AG08395 (cell line): ENCODE data around the gene PCDHB2.
"Not testable (repeated sequence)": the region's sequence is repeated elsewhere in the genome, so short reads cannot be mapped to it uniquely, and the experiment has no call there.

Experiments used
- DNase-seq: peaks from one replicate; pipeline ENCODE4 v3.0.0; 2012; ENCODE audit warnings: mixed read lengths, low spot score

PCDHB2 gene

DNA sequence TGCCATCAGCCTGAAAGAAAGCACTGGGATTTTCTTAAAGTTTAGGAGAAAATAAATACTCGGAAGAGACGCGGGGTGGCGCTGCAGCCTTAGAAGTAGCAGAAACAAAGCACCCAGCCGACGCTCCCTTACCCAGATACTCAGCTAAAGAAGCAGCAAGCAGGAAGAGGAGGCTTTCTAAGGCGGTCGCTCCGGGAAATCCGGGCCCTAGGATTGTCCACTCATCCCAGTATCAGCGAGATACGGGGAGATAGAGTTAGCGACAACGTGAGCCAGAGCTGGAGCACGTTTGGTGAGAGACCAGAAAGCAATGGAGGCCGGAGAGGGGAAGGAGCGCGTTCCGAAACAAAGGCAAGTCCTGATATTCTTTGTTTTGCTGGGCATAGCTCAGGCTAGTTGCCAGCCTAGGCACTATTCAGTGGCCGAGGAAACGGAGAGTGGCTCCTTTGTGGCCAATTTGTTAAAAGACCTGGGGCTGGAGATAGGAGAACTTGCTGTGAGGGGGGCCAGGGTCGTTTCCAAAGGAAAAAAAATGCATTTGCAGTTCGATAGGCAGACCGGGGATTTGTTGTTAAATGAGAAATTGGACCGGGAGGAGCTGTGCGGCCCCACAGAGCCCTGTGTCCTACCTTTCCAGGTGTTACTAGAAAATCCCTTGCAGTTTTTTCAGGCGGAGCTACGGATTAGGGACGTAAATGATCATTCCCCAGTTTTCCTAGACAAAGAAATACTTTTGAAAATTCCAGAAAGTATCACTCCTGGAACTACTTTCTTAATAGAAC is at the start of gene PCDHB2:
PCDHB2 (plus strand) TSS at position 135 of the 782 bp plus-strand sequence; CDS start at position 311, 176 bp downstream.
- DNase-seq: peak; percentile 41

DNA sequence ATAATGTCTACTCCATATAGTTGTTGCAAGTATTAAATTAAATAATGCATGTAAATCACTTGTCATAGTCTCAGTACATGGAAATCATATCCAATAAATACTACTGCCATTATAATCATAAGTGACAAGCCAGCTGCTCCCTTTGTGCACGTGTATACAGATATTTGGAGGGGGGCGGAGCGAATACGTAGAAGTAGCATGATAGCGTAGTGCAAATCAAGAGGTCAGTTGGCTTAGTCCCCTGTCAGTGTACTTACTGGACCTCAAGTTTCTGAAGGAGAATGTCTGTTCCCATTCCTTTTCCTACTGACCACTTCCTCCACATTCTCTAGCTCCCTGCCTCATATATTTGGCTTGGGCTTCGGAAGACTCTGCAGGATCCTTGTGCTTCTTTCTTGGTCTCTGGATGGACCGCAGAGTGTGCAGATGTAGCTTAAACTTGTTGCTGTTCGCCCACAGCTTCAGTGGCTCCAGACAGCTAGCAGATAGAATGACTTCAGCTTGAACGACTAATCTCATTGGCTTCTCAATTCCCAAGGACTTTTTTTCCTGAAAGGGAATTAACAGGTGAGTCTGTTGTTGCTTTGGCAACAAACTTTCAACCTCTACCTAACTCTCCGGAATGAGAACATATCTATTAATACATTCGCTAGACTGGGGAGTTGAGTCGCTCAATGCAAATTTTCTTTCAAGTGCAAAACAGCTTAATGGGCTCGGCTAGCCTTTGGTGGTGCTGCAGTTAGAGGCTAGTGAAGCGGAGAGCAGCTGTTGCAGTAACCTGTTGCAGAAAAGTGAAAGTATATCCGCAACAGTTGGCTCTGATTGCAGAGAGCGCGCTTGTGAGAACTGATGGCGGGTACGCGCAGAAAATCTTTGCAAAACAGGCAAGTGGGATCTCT is 43.5 kb upstream of the PCDHB2 start, which contains the start of gene PCDHB1:
PCDHB1 (plus strand) TSS at position 753 of the 899 bp plus-strand sequence; CDS start at position 850, 97 bp downstream.
- no peak for DNase-seq

DNA sequence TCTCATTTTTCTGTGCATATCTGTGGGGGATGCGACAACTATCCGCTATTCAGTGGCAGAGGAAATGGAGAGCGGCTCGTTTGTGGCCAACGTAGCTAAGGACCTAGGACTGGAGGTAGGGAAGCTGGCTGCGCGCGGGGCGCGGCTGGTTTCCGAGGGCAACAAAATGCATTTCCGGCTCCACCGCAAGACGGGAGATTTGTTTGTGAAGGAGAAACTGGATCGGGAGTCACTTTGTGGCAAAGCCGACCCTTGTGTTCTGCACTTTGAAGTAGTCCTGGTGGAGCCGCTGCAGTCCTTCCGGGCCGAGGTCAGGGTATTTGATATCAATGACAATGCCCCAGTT is 42.9 kb upstream of the PCDHB2 start:
- DNase-seq: no peak

DNA sequence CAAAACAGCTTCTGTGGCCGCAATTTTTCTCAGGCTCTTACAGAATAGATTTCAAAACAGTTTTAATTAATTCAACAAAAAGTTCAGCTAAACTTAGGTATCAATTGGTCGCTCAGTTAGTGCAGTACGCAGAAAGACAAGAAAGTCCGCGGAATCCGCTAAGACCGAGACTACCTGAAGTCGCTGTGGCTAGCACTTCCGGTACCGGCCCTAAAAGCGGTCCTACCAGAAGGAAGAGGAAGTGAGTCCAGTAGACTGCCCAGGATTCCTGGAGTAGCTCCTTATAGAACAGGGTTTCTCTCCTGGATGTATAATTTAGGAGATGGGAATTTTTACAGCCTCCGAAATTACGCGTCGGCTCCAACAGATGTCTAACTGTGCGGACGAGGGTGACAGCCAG is 16.6 kb upstream of the PCDHB2 start:
- peak; percentile 3 for DNase-seq

GRCh38 chr5:141082228-141082627 is 12.2 kb upstream of the PCDHB2 start:
- no peak for DNase-seq

DNA sequence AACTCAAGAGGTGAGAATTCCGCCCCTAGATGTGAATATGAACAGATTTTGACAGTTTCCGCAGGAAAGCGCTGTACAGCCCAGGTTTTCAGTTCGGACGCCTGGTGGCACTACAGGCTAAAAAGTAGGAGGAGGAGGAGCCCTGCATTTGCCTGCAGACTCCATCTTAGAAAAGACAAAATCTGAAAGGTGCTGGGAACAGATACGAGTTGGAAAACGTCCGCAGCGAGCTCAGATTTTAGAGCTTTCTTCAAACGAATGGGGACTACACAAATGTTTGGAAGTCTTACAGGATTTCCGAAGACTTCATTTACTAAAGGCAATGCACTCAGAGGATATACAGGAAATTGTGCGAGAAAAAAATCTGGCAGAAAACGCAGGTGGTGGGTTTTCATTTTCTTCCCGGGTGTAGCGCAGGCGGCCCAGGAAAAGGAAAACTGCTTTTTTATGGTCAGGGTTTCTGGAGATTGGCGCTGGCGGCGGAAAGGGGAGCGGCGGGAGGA is 9.9 kb upstream of the PCDHB2 start:
- peak; percentile 70 for DNase-seq

DNA sequence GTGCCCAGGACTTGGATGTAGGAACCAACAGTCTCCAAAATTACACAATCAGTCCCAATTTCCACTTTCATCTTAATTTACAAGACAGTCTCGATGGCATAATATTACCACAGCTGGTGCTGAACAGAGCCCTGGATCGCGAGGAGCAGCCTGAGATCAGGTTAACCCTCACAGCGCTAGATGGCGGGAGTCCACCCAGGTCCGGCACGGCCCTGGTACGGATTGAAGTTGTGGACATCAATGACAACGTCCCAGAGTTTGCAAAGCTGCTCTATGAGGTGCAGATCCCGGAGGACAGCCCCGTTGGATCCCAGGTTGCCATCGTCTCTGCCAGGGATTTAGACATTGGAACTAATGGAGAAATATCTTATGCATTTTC is 837 bp downstream of the PCDHB2 start:
- DNase-seq: peak; percentile 1

- not testable (repeated sequence) for DNase-seq
Observed at GRCh38 chr5:141096181-141096580, 1.8 kb downstream of the PCDHB2 start.

- DNase-seq: not testable (repeated sequence)
Observed at GRCh38 chr5:141096586-141096985, 2.2 kb downstream of the PCDHB2 start.

GRCh38 chr5:141100243-141100805 is 5.9 kb downstream of the PCDHB2 start, which contains the start of gene PCDHB3:
Gene PCDHB3, plus strand, starts transcription at chr5:141100473. Its CDS starts 177 bp downstream, at chr5:141100650.
- peak; percentile 60 for DNase-seq

DNA sequence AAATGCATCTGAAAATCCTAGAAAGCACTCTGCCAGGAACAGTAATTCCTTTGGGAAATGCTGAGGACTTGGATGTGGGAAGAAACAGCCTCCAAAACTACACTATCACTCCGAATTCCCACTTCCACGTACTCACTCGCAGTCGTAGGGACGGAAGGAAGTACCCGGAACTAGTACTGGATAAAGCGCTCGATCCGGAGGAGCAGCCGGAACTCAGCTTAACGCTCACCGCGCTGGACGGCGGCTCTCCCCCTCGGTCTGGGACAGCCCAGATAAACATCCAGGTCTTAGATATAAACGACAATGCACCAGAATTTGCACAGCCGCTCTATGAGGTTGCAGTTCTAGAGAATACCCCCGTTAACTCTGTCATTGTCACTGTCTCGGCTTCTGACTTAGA is 6.6 kb downstream of the PCDHB2 start:
- no peak for DNase-seq

GRCh38 chr5:141102070-141102469 is 7.7 kb downstream of the PCDHB2 start:
- DNase-seq: not testable (repeated sequence)

DNA sequence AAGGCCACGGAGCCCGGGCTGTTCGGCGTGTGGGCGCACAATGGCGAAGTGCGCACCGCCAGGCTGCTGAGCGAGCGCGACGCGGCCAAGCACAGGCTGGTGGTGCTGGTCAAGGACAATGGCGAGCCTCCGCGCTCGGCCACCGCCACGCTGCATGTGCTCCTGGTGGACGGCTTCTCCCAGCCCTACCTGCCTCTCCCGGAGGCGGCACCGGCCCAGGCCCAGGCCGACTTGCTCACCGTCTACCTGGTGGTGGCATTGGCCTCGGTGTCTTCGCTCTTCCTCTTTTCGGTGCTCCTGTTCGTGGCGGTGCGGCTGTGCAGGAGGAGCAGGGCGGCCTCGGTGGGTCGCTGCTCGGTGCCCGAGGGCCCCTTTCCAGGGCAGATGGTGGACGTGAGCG is 8.1 kb downstream of the PCDHB2 start:
- not testable (repeated sequence) for DNase-seq

- no peak for DNase-seq
Observed at GRCh38 chr5:141105350-141105749, 10.9 kb downstream of the PCDHB2 start.

- DNase-seq: no peak
Observed at GRCh38 chr5:141119250-141119649, 24.8 kb downstream of the PCDHB2 start.

DNA sequence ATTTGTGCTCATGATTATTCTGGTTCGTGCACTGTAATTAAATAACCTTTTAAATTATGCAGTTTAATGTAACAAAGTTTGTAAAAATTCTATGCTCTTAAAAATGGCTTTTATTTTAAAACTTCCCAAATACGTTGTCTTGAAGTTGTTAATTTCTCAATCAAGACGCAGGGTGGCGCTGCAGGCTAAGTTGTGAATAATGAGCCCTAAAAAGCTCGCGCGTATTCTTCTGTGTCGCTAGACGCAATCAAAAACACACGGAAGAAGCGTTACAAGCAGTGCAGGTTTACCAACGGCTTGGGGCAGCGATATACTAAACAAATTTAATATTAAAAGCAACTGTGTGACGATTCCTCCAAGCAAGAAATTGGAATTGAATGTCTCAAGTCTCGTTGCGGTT is 27.1 kb downstream of the PCDHB2 start, which contains the start of gene PCDHB4:
PCDHB4 (plus strand) TSS at position 256 of the 400 bp plus-strand sequence. CDS start 181 bp downstream, outside the sequence.
- no peak for DNase-seq

DNA sequence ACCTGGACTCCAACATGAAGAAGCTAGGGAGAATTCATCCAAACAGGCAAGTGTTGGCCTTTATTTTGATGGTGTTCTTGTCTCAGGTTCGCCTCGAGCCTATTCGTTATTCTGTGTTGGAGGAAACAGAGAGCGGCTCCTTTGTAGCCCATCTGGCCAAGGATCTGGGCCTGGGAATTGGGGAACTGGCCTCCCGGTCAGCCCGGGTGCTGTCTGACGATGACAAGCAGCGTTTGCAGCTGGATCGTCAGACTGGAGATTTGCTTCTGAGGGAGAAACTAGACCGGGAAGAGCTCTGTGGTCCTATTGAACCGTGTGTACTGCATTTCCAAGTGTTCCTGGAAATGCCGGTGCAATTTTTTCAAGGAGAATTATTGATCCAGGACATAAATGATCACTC is 27.6 kb downstream of the PCDHB2 start:
- DNase-seq: no peak

DNA sequence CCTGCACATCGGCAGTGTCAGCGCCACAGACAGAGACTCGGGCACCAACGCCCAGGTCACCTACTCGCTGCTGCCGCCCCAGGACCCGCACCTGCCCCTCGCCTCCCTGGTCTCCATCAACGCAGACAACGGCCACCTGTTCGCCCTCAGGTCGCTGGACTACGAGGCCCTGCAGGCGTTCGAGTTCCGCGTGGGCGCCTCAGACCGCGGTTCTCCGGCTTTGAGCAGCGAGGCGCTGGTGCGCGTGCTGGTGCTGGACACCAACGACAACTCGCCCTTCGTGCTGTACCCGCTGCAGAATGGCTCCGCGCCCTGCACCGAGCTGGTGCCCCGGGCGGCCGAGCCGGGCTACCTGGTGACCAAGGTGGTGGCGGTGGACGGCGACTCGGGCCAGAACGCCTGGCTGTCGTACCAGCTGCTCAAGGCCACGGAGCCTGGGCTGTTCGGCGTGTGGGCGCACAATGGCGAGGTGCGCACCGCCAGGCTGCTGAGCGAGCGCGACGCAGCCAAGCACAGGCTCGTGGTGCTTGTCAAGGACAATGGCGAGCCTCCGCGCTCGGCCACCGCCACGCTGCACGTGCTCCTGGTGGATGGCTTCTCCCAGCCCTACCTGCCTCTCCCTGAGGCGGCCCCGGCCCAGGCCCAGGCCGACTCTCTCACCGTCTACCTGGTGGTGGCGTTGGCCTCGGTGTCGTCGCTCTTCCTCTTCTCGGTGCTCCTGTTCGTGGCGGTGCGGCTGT is 29.2 kb downstream of the PCDHB2 start:
- not testable (repeated sequence) for DNase-seq

DNA sequence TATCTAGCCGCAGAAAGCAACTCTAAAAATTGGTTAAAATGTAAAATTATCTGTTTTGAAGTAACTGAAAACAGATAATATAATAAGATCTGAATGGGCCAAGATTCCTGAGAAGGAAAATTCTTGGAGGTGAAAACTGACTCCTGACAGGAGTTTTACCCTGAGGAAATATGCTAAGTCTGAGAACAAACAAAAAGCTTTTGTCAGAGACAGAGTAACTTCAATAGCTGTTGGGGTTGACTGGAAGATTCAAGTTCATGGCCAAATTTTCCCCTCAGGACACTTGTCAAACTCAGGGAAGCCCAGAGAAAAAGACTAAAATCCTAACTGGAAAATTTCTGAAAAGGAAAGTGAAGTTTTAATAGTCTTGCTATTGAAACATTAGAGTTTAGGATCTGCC is 32.9 kb downstream of the PCDHB2 start:
- no peak for DNase-seq

GRCh38 chr5:141135030-141135717 is 40.8 kb downstream of the PCDHB2 start, which contains the start of gene PCDHB5:
Gene PCDHB5, plus strand, starts transcription at chr5:141135206. Its CDS starts 229 bp downstream, at chr5:141135435.
- DNase-seq: peak; percentile 19
